IPS-18c (cell line): ENCODE measurements around the gene SERPINC1.
"Not testable (repeated sequence)": the region's sequence is repeated elsewhere in the genome, so short reads cannot be mapped to it uniquely, and the experiment has no call there.

Experiments
- H3K4me3 ChIP-seq: 2 replicates; pipeline ENCODE4 v1.7.0; 2013; ENCODE audit warnings: low read depth, mild to moderate bottlenecking, low read length, moderate library complexity; ENCODE audit not compliant: insufficient read depth
- H3K9me3 ChIP-seq: one replicate; pipeline ENCODE4 v1.6.1; 2013; ENCODE audit warnings: mild to moderate bottlenecking, low read length, moderate library complexity; ENCODE audit not compliant: control insufficient read depth, insufficient read depth

The SERPINC1 gene

DNA sequence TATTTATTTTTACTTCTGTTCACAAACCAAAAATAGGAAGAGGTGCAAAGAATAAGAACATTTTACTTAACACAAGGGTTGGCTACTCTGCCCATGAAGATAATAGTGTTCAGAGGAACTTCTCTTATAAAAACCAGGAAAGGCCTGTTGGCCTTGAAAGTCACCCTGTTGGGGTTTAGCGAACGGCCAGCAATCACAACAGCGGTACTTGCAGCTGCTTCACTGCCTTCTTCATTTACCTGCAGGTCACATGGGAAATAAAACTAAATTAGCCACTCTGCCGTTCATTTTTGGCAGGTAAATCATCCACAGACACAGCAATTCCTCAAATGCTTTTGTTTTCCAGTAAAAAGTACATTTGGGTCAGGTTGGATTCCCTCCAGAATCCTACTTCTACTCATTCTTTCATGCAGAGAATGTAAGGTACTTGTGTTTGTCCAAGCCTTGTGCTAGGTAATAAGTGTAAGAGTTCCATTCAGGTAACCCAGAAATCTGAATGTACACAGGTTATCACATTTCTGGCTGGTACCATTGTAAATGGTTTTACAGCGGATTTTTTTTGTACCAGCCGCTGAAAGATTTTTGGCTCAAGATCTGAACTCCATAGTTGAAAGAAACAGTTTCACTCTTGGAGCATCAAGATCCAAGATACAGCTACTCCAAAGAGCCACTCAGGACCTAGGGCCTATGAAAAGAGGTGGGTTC, 13.1 kb downstream of the SERPINC1 start:
- Histone ChIP-seq H3K4me3 (no peak overlapping the region), H3K9me3 (no peaks in the 10 kb centered on the region)

DNA sequence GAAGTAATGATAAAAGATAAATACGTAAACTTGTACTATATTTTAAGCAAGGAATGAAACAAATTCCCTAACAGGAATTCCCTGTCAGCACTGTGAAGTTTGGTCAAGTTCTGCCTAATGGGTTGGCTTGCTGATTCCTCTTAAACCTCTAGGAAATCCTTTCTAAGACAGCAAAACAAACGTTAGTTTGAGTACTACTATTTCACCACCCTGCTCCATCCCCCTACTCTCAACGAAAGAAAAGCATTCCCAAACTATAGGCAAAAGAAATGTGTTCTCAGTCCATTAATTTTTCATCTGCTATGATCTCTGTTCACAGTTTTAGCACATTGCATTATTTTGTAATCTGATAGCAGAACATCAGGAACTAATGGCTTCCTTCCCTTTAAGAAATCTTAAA, 16.1 kb downstream of the SERPINC1 start:
- Histone ChIP-seq H3K4me3 (no peak overlapping the region), H3K9me3 (no peaks in the 10 kb centered on the region)

DNA sequence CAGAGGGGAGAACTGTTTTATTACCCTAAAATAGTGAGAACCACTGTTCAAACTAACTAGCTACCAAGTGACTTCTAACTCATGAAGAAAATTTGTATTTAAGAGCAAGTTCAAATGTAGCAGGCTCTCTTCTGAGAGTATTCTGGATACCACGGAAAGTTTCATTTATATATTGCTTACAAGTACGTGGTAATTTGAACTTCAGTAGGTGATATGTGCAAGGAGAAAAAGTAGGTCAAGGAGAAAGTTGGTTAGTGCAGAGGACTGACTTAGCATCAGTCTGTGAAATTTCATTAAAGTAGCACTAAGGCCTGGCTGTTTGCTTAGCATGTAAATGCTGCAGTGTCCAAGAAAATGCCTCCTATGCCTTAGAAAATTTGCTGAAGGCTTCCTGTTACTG, 16.7 kb downstream of the SERPINC1 start:
- Histone ChIP-seq H3K4me3 (no peak overlapping the region), H3K9me3 (no peaks in the 10 kb centered on the region)

DNA sequence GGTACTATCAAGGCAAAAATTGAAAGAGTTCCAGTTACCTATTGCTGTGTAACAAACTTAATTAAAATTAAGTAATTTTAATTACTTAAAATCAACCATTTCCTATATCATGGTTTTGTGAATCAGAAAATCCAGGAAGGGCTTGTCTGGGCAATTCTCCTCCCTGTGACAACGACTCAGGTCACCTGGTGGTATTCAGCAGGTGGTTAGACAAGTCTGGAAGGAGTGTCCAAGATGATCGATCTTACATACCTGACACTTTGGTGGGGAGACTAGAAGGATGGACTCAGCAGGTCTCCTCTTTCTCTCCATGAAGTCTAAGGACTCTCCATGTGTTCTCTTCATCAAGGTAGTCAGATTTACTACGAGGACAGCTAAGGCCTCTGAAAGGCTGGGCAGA, 22.9 kb downstream of the SERPINC1 start:
- no peaks in the 10 kb centered on the region for H3K9me3 ChIP-seq
- H3K4me3 ChIP-seq = no peak overlapping the region

DNA sequence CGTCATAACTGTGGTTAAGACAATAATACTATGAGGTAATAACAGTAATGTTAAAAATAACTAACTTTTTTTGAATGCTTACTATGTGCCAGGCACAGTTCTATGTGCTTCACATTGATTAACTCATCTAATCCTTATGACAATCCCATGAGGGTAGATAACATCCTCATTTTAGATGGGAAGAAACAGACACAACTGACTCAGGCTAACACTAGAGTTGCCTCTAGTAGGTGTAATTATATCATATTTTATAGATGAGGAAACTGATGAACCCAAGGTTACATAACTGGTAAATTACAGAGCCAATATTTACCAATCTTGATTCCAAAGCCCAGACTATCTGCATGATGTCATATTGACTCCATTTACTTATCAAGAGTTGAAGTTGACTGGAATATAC, 23.5 kb downstream of the SERPINC1 start:
- Histone ChIP-seq H3K9me3 (no peaks in the 10 kb centered on the region), H3K4me3 (no peak overlapping the region)

DNA sequence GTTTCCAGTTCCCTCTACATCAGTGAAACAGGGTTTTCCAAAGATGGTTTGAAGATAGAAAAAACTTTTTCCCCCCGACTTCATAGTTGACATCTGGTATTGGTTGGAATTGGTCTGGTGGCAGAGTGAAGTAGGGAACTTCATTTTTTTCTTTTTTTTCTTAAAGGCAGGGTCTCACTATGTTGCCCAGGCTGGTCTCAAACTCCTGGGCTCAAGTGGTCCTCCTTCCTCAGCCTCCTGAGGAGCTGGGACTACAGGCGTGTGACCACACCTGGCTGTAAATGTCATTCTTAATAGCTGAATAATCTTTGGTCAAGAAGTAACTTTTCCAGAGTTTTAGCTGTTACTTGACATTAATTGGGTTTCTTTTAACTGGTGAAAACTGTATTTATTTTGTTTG, 27.2 kb downstream of the SERPINC1 start:
- H3K9me3 ChIP-seq = no peaks in the 10 kb centered on the region
- no peak overlapping the region for H3K4me3 ChIP-seq

DNA sequence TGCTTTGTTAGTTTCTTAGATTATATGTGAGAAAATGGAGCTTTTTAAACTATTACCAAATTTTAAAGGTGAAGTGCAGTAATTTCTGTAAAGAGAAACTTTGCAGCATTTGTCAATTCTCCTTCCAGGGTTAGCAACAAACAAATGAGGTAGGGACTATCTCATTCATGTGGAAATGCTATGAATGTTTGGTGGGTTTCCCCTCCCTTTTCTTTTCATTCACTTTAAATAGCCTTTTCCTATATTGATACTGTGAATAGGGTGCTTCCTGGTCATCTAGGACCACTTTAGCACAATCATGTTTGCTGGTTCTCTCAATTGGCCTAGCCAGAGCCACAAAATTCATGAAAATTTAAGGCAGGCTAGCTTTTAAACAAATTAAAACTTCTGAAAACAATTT, 28.4 kb downstream of the SERPINC1 start:
- no peak overlapping the region for H3K4me3 ChIP-seq
- H3K9me3 ChIP-seq = no peaks in the 10 kb centered on the region

DNA sequence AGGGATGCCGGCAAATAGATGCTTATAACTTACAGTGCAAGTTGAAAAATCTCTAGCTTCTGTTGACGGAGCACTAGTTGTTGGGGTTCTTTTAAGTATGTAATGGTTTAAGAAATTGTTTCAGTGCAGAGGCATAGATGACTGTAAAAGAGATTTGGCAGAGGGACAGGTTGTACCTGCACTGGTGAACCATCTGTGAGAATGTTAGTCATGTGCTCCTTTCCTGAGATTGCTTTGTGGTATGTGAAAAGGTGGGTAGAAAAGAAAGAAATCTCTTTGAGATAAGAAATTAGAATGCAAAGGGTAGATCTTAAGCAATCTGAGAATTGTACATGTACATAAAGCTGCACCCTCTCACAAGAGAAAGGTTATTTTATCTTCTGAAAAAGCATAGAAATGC, 29.5 kb downstream of the SERPINC1 start:
- Histone ChIP-seq H3K4me3 (no peak overlapping the region), H3K9me3 (no peaks in the 10 kb centered on the region)

DNA sequence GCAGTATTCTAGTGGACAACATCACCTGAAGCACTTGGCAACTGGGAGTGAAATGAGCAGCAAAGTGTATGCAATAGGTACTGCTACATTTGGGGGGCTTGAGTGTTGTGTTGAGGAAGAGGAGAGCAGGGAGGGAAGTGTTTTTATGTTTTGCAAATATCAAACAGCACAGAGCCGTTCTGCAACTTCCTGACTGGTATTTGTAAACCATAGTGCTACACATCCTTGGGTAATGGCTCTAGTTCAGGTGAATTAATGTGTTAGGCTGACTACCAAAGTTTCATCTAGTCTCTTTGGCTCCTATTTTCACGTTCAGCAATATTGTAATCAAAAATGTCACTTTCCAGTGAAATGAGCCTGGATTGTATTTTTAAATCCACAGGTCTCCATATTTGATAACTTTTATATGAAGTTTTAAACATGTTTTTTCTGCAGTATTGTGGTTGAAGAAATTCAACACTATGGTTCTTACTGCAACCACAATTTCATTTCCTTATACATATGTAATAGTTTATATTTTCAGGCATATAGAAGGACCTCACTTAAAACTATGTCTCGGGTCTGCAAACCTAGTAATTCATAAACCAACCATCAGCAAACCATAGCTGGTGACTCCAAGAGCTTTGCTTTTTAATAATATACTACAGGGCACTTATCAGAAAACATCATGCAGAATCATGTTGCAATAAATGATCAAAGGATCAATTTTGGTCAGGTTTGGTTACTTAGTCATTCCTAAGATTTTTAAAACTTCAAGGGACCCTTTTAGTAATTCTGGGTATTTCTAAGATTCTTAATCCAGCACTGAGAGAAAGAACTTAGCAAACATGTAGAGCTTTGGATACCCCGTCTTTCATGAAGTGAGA, 30.1 kb downstream of the SERPINC1 start:
- no peak overlapping the region for H3K4me3 ChIP-seq
- no peaks in the 10 kb centered on the region for H3K9me3 ChIP-seq

DNA sequence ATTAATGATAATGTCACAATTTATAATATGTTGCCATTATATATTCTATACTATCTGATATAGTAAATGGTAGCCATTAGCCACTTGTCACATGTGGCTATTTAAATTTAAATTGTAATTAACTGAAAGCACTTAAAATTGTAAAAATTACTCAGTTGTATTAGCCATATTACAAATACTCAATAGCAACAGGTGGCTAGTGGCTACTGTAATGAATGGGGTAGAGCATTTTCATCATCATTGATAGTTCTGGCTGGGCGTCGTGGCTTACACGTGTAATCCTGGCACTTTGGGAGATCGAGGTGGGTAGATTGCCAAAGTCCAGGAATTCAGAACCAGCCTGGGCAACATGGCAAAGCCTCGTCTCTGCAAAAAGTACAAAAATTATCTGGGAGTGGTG, 32.4 kb downstream of the SERPINC1 start:
- Histone ChIP-seq H3K4me3 (no peak overlapping the region), H3K9me3 (no peaks in the 10 kb centered on the region)

DNA sequence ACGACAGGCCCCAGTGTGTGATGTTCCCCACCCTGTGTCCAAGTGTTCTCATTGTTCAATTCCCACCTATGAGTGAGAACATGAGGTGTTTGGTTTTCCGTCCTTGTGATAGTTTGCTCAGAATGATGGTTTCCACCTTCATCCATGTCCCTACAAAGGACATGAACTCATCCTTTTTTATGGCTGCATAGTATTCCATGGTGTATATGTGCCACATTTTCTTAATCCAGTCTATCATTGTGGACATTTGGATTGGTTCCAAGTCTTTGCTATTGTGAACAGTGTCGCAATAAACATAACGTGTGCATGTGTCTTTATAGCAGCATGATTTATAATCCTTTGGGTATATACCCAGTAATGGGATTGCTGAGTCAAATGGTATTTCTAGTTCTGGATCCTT, 36.0 kb downstream of the SERPINC1 start:
- not testable (repeated sequence) for H3K9me3 ChIP-seq, H3K4me3 ChIP-seq

DNA sequence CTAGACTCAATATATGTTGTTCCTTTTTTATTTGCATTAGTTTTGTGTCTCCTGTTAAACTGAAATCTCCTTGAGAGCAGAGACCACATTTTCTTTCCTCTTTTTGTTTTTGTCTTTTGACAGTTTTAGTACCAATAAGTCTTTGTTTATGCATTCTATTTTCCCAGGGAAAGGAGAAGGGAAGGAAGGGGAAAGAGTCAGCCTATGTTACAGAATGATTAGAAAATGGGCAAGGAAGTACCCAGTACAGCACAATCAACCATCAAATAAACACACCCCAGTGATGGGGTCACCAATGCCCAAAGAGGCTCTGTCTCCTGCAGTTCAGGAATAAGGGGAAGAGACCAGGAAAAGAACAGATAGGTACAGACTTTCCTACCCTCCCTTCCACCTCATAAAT, 38.9 kb downstream of the SERPINC1 start:
- Histone ChIP-seq H3K9me3 (no peaks in the 10 kb centered on the region), H3K4me3 (no peak overlapping the region)

DNA sequence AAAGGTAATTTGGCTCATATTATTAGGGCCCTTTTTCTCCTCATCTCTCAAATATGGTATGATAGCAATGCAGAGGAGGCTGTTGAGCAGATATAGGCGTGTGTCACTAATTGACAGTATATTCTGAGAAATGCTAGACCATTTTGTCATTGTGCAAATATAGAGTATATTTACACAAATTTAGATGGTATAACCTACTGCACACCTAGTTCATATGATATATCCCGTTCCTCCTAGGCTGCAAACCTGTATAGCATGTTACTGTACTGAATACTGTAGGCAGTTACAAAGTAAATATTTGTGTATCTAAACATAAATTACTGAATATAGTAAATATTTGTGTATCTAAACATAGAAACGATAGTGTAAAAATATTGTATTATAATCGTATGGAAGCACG, 40.4 kb downstream of the SERPINC1 start:
- no peak overlapping the region for H3K4me3 ChIP-seq
- H3K9me3 ChIP-seq = no peaks in the 10 kb centered on the region

DNA sequence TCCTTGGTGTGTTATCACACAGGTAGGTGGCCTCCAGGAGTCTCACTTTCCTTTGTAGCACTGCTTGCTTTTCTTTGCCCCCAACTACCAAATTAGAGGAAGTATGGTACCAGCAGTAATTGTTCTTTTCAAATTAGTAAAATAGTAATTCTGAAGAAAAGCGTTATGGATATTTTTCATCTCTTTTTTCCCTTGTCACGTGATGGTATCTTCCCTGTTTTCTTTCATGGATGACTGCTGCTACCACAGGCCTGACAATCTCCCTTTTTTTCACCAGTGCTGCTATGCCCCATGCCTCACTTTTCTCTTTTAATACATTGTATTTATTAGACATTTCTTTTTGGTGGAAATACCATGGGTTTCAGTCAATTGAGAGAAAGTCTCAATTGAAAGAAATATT, 45.6 kb downstream of the SERPINC1 start:
- Histone ChIP-seq H3K9me3 (no peaks in the 10 kb centered on the region), H3K4me3 (no peak overlapping the region)

DNA sequence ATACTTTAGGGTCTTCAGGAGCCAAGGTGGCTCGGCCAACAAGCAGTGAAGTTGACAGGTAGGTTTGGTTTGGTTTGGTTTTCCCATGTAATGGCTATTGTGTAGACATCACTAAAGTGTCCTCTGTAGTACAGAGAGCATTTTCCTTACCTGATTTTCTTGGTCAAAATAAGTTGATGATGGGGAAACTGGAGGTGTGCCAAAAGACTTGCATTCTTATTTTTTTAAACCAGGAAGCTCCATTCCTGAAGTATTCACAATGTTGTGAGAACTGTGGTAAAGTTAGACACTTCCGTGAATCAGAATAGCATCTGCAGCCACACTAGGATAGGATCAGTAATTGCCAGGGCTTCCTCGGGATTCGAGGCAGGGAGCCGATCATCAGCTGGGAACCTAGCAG, 46.0 kb downstream of the SERPINC1 start:
- Histone ChIP-seq H3K9me3 (no peaks in the 10 kb centered on the region), H3K4me3 (no peak overlapping the region)

DNA sequence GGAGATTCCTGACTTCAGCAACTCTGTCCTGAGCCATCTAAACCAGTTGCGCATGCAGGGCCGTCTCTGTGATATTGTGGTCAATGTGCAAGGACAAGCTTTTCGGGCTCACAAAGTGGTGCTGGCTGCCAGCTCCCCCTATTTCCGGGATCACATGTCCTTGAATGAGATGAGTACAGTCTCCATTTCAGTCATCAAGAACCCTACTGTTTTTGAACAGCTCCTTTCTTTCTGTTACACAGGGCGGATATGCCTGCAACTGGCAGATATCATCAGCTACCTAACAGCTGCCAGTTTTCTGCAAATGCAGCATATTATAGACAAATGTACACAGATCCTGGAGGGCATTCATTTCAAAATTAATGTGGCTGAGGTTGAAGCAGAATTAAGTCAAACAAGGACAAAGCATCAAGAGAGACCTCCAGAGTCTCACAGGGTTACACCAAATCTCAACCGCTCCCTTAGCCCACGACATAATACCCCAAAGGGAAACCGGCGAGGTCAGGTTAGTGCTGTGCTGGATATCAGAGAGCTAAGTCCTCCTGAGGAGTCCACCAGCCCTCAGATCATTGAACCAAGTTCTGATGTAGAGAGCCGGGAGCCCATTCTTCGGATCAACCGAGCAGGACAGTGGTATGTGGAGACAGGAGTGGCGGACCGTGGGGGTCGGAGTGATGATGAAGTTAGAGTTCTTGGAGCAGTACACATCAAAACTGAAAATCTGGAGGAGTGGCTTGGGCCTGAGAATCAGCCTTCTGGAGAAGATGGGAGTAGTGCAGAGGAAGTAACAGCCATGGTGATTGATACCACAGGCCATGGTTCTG, 46.7 kb downstream of the SERPINC1 start:
- Histone ChIP-seq H3K4me3 (no peak overlapping the region), H3K9me3 (no peaks in the 10 kb centered on the region)

DNA sequence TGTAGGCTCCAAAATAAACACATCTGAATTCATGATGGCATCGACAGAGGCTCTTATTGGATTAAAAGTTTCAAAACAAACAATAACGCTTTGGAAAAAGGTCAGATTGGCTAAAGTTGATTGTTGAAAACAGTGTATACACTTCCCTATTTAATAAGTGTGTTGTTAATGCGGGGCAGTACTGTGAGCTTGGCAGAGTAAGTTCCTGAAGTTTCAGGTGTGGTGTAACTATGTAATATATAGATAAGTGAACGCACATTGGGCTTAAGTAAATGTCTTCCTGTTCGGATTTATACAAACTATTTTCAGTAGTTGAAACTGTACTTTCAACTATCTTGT, 48.1 kb downstream of the SERPINC1 start:
- Histone ChIP-seq H3K9me3 (no peaks in the 10 kb centered on the region), H3K4me3 (peak overlapping the region; percentile 77)
